Right forelimb (tissue), 1 donor: ENCODE data around the gene STMN3.
A peak's percentile ranks its signal among the peaks of the same experiment; 100 is the strongest.

ENCODE experiments used
- DNase-seq: peaks from one replicate; pipeline ENCODE4 v3.0.0-alpha.2; 2018

Gene STMN3

DNA sequence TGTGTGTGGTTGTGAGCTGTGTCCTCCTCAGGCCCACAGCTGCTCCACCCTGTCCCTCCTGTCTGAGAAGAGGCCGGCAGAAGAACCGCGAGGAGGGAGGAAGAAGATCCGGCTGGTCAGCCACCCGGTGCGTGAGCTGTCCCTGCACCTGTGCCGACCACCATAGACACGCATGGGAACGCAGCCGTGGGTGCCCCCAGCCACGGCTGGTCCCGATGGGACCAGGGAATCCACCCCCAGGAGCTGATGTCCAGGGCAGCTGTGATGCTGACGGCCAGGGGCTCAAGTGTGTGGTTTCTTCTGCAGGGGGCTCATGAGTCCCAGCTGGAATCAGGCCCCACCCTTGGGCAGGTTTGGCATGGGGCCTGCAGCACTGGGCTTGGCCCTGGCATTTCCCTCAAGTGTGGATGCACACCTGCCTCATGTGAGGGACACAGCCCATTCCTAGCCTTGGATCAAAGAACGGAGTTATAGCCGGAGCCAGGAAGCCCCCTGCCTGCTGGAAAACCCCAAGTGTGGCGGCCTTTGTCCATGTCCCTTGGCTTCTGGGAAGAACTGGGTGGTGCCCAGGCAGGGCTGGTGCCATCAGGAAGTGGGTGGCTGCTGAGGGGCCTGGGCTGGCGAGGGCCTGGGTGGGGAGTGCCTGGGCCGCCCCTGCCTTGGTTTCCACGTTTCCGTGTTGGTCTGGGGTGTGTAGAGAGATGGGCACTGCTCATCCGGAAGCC lies 38.6 kb upstream of the STMN3 start:
- DNase-seq, result peak; percentile 44

DNA sequence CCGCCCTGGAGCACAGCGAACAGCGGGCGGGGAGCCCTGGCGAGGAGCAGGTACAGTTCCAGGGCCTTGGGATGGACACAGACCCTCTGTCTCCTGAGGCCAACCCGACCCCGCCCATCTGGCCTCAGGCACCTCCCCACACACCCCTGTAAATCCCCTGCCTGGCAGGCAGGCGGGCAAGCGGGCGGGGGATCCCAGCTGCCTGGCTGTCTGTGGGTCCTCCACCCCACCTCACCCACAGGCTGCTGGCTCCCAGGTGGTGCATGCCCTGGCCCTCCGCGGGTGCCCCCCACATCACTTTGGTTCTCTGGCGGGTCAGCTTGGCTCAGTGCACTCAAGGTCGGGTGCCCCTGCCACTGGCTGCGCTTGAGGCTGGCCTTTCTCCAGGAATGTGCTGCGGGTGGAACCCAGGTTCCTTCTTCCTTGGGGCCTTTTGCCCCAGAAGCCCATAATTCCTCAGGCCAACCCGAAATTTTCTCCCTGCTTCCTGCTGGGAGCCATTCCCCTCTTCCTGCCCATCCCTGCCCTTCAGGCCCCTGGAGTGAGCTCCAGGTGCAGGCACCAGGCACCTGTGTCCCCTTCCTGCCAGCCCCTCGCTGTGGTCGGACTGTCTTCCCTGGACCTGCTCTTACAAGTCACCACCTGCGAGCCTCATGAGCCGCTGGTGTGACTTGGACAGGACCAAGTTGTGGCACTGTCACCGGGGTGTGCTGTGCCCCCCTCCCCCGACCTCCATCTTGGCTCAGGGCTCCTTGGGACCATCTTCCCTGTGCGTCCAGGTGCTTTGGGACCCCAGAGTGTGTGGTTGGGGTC lies 37.9 kb upstream of the STMN3 start:
- DNase-seq, result peak; percentile 41

DNA sequence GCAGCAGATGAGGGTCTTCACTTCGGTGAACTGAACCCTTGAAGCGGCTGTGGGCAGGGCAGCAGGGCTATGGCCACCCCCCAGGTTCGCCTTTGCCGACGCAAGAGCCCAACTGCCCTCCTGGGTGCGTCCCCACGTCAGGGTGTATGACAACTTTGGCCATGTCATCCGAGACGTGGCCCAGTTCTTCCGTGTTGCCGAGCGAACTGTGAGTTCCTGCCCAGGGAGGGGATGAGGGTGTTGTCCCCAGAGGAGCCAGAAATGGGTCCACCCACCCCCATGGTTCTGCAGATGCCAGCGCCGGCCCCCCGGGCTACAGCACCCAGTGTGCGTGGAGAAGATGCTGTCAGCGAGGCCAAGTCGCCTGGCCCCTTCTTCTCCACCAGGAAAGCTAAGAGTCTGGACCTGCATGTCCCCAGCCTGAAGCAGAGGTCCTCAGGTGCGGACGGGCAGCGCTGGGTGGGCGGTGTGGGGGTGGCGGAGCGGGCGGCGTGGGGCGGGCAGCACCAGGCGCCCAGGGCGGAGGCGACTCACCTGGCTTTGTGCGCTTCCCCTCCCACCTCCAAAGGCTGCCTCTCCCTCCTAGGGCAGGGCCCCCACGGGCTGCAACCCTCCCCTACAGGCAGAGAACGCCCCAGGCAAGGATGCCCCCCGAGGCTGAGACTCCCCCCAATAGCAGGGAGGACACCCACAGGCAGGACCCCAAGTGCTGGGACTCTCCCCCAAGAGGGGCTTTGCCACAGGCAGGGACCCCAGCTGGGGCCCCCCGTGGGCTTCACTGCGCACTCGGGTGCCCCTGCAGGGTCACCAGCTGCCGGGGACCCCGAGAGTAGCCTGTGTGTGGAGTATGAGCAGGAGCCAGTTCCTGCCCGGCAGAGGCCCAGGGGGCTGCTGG lies 37.0 kb upstream of the STMN3 start:
- DNase-seq, result peak; percentile 45

DNA sequence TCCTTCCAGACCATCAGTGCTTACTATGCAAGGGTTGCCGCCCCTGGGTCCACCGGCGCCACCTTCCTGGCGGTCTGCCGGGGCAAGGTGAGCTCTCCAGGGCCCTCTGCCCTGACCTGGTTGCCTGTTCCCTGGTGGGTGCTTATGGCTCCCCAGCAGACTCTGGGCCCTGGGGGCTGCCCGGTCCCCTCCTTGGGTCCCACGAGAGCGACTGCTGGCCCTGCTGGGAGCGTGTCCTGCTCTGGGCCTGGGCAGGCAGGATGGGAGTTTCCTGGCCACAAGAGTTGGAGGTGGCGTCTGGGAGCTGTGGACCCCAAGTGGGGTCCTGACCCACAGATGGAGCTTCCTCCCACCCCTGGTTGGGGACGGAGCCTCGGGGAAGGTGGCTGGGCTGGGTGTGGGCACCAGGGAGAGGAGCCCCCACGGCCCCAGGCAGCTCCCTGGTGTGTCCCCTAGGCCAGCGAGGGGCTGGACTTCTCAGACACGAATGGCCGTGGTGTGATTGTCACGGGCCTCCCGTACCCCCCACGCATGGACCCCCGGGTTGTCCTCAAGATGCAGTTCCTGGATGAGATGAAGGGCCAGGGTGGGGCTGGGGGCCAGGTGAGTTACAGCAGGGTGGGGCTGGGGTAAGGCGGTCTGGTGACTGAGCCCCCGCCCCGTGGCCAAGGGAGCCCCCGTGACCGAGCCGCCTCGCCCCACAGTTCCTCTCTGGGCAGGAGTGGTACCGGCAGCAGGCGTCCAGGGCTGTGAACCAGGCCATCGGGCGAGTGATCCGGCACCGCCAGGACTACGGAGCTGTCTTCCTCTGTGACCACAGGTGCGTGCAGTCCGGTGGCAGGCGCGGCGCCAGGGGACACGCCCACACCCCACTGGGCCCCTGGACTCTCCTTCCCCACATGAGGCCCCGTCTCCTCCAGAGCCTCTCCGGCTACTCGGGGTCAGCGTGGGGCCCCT lies 36.1 kb upstream of the STMN3 start:
- DNase-seq, result no peak

DNA sequence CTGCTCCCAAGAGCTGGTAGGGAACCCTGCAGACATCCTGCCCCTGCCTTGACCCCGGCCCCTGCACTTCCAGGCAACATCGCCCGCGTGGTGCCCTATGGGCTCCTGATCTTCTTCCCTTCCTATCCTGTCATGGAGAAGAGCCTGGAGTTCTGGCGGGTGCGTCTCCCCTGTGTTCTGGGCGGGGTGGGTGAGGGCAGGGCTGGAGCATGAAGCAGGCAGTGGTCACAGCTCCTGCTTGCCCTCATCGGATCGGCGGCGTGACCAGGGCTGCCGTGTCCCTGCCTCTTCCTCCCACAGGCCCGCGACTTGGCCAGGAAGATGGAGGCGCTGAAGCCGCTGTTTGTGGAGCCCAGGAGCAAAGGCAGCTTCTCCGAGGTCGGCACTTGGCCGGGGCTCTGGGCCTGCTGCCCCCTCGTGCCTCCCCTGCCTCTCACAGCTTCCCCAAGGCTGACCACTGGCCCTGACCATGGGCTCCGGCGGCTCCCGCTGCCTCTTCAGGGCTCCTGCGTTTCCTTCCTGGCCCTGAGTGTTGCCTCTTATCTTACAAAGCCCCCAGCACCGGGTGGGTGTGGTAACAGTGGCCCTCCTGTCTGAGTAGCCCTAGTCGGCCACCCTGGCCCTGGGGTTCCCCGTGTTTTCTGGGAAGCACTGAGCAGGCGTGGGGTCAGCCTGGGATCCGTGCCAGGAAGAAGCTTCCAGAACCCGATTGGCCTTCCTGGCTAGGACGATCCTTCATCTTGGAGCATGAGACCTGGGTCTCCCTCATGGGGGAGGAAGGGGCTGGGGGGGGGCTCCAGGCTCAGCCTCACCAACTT lies 35.2 kb upstream of the STMN3 start:
- DNase-seq, result no peak

DNA sequence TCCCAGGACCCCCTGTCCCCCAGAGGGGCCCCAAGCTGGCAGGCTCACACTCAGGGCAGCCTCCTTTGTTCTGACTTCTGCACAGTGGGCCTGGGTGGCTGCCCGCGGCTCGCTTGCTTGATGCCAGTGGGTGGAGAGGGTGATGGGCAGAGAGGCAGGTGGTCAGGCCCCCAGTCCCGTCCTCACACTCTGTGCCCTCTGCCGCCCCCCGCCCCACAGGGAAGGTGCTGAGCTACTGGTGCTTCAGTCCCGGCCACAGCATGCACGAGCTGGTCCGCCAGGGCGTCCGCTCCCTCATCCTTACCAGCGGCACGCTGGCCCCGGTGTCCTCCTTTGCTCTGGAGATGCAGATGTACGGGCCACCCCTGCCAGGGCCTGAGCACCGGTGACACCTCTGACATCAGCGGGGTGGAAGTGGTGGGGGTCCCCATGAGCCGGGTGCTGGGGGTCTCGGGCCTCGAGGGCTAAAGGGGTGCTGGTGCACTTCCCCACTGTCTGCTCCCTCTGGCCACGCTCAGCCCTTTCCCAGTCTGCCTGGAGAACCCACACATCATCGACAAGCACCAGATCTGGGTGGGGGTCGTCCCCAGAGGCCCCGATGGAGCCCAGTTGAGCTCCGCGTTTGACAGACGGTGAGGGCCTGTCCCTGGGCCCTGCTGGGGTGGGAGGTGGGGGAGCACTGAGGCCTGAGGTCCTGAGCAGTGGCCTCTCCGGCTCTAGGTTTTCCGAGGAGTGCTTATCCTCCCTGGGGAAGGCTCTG lies 34.4 kb upstream of the STMN3 start:
- peak; percentile 41 for DNase-seq

DNA sequence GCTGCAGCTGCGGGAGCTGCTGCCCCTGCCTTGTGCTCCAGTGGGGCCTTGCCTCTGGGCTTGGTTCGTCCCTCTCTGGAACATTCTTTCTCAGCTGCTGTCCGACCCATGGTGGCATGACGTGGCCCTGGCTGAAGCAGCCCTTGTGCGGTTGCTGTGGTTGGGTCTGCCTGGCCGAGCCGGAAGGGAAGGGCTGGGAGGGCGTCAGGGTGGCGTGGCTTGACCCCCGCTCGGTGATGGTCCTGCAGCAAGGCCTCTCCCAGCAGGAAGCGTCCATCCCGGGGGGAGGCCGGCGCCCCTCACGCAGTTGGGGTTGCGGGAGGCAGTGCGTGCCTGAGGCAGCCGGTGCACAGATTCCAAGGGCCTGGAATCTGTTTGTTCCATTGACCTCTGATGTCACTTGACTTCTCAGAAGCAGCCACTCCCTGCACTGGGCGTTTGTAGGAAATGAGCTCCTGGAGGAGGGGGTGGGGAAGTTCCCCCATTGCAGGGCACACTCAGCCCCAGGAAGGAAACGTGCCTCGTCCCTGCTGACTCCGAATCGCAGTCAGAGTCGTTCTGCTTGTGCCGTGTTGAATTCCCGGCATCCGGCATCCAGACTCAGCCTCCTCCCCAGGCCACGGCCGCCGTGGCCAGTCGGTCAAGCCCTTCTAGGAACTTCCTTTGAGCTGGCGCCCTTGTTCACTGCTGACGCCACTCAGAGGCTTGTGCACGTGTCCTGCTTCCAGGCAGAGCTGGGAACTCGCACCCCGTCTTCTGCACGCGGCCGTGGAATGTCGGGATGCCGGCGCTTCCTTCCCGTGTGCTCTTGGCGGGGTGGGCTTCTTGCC lies 33.5 kb upstream of the STMN3 start:
- no peak for DNase-seq

DNA sequence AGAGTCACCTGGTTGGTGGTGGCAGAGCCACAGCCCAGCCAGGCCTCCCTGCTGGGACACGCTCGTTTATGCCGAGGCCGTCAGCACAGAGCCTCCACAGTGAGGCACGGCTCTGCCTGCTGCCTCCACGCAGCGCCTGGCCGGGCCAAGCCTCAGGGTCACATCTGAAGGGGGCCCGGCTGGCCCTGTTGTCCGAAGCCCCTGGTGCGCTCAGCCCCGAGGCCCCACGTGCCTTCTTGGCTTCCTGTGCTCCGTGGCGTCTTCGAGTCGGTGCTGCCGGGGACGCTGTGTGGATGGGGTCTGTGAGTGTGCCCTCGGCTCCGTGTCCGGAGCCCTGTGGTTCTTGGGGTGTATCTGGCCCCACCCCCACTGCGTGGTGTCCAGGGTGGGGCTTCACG lies 32.9 kb upstream of the STMN3 start:
- DNase-seq, result peak; percentile 47

DNA sequence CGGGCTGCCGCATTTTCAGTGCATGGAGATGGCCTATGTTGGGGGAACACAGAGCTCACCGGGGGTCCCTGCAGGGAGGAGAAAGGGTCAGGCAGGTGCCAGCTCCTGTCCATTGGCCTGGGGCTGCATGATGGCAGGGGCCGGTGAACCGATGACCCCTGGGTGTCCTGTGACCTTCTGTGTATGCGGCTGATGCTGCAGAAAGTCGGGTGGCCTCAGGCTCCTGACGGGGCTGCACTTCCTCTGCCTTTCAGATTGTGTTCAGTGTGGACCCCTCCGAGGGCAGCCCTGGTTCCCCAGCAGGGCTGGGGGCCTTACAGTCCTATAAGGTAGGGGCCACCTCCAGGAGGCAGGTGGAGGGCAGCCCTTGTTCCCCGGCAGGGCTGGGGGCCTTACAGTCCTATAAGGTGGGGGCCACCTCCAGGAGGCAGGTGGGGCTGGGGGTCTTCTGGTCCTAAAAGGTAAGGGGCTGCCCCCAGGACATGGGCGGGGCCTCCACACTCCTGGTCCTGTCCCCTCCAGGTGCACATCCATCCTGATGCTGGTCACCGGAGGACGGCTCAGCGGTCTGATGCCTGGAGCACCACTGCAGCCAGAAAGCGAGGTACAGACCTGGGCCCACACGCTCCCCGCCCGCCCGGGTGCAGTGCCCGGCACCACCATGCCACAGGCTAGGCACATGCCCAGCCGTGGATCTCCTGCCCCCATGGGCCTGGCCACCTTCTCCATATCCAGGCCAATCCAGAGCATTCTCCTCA lies 32.2 kb upstream of the STMN3 start:
- DNase-seq, result no peak

DNA sequence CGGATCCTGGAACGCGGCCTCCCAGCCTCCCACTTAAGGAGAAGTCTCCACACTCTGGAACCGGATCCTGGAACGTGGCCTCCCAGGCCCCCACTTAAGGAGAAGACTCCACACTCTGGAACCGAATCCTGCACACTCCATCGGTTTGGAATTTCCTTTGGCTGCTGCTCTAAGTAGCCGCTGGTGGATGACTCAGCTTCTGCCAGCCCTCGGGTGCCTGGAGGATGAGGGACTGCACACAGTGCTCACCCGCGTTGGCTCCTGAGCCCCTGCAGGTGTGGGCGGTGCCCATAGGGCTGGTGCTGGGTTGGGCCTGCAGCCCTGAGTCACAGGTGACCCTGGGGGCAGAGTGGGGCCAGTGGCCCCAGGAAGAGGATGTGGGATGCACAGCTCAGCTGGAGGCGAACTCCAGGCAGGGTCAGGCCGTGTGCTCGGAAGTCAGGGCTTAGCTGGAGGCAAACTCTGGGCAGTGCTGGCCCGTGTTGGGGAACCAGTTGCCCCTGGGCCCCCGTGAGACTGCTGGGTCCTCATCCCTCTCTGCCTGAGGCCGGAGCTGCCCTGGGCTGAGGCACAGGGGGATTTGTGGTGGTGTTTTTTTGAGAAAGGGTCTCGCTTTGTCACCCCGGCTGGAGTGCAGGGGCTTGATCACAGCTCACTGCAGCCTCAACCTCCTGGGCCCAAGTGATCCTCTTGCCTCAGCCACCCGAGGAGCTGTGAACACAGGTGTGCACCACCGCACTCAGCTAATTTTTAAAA lies 29.3 kb upstream of the STMN3 start:
- DNase-seq, result no peak

DNA sequence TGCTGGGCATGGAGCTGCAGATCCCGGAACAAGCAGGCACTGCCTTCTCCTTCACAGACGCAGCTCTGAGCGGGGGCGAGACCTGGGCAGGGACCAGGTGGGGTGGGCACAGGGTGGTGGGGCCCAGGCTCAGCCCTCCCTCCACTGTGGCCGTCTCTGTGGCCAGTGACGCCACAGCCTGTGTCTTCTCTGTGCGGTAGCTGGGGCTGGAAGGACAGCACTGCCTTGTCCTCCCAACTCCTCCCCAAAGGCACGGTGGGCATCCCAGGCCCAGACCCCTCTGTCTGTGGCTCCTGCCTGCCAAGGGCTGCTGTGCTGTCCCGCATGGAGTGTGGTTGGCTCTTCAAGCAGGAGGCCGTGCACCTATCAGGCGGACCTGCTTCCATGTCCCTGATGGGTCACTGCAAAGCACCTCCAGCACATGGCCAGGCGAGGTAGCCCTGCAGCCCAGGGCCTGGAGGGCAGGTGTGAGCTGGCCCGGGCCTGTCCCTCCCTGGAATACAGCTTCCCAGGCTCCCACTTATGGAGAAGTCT lies 28.5 kb upstream of the STMN3 start:
- no peak for DNase-seq

DNA sequence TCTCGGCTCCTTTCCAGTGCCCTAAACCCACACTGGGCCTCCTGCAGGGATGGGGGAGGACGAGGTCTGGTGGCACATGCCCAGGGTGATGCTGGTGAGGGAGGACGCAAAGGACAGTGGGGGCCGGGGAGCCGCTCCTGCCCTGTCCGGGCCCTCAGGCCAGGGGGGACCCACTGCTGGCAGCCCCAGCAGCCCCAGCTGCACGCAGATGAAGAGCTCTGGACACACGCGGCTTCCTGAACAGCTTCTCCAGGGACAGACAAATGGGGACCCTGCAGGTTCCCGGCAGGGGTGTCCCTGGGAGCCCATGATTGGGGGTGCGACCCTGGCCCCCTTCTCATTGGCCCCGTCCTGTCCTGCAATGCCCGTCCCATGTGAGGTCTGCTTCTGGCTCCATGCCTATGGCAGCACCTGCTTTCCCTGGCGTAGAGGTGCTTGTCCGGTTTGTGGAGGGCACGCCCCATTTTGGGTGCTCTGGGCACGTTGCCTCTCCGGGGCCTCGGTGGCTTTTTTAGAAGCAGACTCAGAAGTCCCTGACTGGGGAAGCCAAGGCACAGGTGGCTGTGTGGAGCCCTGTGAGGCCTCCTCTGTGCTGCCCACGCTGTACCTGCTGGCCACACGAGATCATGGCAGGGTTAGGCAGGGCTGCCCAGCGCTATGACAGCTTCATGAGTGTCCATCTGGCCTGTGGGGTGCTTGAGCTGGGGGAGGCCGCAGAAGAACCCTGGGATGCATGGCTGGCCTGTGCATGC lies 27.8 kb upstream of the STMN3 start:
- DNase-seq, result no peak

DNA sequence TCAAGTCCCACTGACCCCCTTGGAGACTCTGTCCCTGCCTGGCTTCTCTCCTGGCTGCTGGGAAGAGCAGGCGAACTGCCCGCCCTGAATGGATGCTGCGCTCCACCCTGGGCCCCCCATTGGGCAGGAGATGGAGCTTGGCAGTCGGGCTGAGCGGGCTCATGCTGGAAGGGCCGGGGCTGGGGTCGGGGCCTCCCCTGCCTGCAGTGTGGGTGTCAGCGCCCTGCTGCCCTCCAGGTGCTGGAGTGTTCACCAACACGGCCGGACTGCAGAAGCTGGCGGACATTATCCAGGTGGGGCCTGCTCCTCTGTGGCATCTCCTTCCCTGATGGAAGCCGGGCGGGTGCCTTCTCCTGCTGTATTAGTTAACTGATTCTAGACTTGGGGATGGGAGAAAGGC lies 27.2 kb upstream of the STMN3 start:
- DNase-seq, result no peak

DNA sequence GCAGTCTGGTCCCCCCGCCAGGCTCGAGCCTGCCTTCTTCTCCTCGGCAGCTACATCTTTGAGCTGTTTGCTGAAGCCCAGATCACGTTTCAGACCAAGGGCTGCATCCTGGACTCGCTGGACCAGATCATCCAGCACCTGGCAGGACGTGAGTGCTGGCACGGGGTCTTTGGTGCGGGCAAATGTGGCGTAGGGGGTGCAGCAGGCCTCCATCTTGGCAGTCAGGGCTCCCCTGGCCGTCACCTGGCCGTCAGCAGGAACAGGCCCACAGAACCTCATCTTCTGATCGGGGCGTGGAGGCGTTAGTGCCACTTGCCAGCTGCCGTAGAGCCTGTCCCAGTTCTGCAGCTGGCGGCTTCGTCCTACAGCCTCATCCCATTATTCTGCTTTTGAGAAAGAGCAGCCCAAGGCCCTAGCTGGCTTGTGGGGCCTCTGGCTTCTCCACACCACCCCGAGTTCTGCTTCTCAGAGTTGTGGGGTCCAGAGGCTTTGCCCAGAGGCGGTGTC lies 26.6 kb upstream of the STMN3 start:
- DNase-seq, result no peak

DNA sequence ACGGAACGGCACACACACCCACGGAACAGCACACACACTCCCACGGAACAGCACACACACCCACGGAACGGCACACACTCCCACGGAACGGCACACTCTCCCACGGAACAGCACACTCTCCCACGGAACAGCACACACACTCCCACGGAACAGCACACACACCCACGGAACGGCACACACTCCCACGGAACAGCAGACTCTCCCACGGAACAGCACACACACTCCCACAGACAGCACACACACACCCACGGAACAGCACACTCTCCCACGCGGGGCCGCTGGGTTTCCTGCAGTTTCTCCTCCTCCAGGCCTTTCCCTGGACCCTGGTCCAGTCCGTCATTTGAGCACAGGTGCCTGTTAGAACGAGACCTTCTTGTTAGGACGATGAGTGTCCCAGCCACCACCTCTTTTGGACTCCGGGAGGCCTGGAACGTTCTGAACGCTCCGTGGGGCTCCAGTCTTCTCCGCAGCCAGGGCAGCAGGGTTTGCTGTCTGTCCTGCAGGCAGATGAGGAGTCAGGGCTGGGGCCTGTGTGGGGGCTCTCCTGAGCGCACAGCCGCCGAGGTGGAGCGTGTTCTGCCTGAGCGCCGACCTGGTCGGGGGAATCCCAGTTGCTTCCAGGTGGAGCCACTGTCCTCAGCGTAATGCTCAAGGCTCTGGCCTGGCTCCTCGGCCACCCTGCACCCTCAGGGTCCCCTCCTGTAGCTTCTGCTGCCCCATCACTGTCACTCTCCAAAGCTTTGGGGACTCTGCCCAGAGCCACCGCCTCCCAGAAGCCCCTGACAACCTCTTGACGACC lies 25.6 kb upstream of the STMN3 start:
- no peak for DNase-seq

DNA sequence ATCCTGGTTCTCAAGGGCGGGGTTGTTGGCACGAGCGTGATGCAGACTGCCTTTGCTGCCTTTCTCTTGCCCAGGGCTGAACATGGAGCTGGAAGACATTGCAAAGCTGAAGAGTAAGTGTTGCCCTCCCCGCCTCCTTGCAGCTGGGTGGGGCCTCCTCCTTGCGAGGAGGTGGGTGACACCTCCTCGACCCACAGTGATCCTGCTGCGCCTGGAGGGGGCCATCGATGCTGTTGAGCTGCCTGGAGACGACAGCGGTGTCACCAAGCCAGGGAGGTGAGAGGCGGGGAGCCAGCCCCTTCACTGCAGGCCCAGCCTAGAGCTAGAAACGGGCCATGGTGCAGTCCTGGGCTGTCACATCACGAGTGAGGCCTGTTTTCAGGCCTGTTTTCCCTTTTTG lies 24.8 kb upstream of the STMN3 start:
- DNase-seq, result no peak
